Measurements from ENCODE around the gene NDUFS8. TPM values are rescaled to one million over a fixed set of nuclear protein-coding genes. Genes with fewer than 3 reads are reported as not detected.

The NDUFS8 gene
- total RNA-seq, 1 donor from 2014 or later = 95.5 TPM

- Histone ChIP-seq H3K9me3 (no peaks in the 10 kb centered on the region), H3K36me3 (peaks cover 40% of the 10 kb centered on the region), H3K27ac (no peak overlapping the region), H3K27me3 (ENCODE audit: low read depth) (no peaks in the 10 kb centered on the region), H3K4me1 (peaks cover 35% of the 10 kb centered on the region), H3K4me3 (no peak overlapping the region)
- ATAC-seq (no peak), DNase-seq (no peak)
- no peak for TF ChIP-seq CTCF (IDR thresholded peaks at IDR 0.05)
- intact Hi-C loops (cut with DNase I) = no loop called here
Observed at GRCh38 chr11:68019486-68019885, 11.0 kb upstream of the NDUFS8 start.

GRCh38 chr11:68020575-68020974, 9.9 kb upstream of the NDUFS8 start:
- ATAC-seq (peak; percentile 60 to 61), DNase-seq (peak; percentile 74)
- Histone ChIP-seq H3K4me3 (no peak overlapping the region), H3K36me3 (peaks cover 51% of the 10 kb centered on the region), H3K9me3 (no peaks in the 10 kb centered on the region), H3K27me3 (ENCODE audit: low read depth) (no peaks in the 10 kb centered on the region), H3K4me1 (peaks cover 26% of the 10 kb centered on the region), H3K27ac (no peak overlapping the region)
- intact Hi-C loops (cut with DNase I) = no loop called here
- TF ChIP-seq CTCF (IDR thresholded peaks at IDR 0.05) = peak; percentile 29

- Histone ChIP-seq H3K4me1 (peaks cover 24% of the 10 kb centered on the region), H3K4me3 (no peak overlapping the region), H3K27ac (no peak overlapping the region), H3K9me3 (no peaks in the 10 kb centered on the region), H3K27me3 (ENCODE audit: low read depth) (no peaks in the 10 kb centered on the region), H3K36me3 (peaks cover 58% of the 10 kb centered on the region)
- ATAC-seq = peak; percentile 68 to 72
- peak; percentile 25 for TF ChIP-seq CTCF (IDR thresholded peaks at IDR 0.05)
- intact Hi-C loops (cut with DNase I) = no loop called here
- DNase-seq = peak; percentile 71
Observed at GRCh38 chr11:68021167-68021787, 9.2 kb upstream of the NDUFS8 start.

GRCh38 chr11:68022531-68022930, 8.0 kb upstream of the NDUFS8 start:
- Histone ChIP-seq H3K36me3 (peaks cover 69% of the 10 kb centered on the region), H3K27me3 (ENCODE audit: low read depth) (no peaks in the 10 kb centered on the region), H3K27ac (no peak overlapping the region), H3K4me1 (peaks cover 13% of the 10 kb centered on the region), H3K9me3 (no peaks in the 10 kb centered on the region), H3K4me3 (no peak overlapping the region)
- DNase-seq (no peak), ATAC-seq (no peak)
- TF ChIP-seq CTCF (IDR thresholded peaks at IDR 0.05) = no peak
- intact Hi-C loops (cut with DNase I) = no loop called here

GRCh38 chr11:68024508-68024907, 6.0 kb upstream of the NDUFS8 start:
- DNase-seq = no peak
- TF ChIP-seq CTCF (IDR thresholded peaks at IDR 0.05) = no peak
- Histone ChIP-seq H3K27me3 (ENCODE audit: low read depth) (no peaks in the 10 kb centered on the region), H3K4me3 (no peak overlapping the region), H3K27ac (no peak overlapping the region), H3K4me1 (peaks cover 15% of the 10 kb centered on the region), H3K9me3 (no peaks in the 10 kb centered on the region), H3K36me3 (peaks cover 67% of the 10 kb centered on the region)
- intact Hi-C loops (cut with DNase I) = no loop called here
- ATAC-seq = no peak

All from lower lobe of right lung (tissue), 2 donors.